Measurements from ENCODE around the gene AP1M2.

DNA sequence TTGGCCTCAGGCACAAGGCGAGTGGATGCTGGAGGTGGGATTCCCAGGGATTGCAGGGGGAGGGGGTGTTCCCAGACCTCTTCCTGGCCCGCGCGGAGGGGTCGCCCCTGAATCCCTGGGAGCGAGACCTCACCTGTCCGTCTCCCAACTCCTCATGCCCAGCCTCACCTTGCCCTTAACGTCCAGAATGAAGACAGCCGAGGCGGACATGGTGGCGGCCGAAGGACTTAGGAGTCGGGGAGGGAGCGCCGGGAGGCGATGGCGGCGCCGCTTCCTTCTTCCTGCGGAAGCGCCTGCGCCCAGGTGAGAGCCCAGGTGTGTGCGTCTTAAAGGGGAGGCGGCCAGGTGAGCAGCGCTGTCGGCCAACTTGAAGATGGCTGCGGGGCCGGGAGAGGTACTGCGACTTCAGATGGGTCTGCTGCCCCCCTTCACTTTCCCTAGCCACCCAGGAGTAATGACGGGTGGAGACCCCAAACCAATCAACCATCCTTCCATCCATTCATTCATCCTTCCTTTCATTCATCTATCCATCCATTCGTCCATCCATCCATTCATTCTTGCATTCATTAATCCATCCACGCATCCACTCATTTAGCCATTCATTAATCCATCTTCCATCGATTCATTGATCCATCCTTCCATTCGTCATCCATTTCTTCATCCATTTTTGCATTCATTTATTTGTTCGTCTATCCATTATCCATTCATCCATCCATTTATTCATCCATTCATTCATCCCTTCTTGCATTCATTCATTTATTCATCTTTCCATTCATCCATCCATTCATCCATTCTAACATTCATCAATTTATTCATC is at the start of gene AP1M2:
- TF ChIP-seq, protein P1, sequence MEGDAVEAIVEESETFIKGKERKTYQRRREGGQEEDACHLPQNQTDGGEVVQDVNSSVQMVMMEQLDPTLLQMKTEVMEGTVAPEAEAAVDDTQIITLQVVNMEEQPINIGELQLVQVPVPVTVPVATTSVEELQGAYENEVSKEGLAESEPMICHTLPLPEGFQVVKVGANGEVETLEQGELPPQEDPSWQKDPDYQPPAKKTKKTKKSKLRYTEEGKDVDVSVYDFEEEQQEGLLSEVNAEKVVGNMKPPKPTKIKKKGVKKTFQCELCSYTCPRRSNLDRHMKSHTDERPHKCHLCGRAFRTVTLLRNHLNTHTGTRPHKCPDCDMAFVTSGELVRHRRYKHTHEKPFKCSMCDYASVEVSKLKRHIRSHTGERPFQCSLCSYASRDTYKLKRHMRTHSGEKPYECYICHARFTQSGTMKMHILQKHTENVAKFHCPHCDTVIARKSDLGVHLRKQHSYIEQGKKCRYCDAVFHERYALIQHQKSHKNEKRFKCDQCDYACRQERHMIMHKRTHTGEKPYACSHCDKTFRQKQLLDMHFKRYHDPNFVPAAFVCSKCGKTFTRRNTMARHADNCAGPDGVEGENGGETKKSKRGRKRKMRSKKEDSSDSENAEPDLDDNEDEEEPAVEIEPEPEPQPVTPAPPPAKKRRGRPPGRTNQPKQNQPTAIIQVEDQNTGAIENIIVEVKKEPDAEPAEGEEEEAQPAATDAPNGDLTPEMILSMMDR (conservative IDR thresholded peaks at IDR 0.05; ENCODE audit: low read depth, low read length): no peak
- TF ChIP-seq EZH2 (IDR thresholded peaks at IDR 0.05; ENCODE audit: borderline replicate concordance, low read depth, low read length, poor library complexity, severe bottlenecking): no peak
